ENCODE data around the gene DUSP16.
A peak's percentile ranks its signal among the peaks of the same experiment; 100 is the strongest.
"Not testable (repeated sequence)": the region's sequence is repeated elsewhere in the genome, so short reads cannot be mapped to it uniquely, and the experiment has no call there.

DUSP16 gene

GRCh38 chr12:12488823-12489550 is 73.7 kb downstream of the DUSP16 start:
- no peak for DNase-seq

DNA sequence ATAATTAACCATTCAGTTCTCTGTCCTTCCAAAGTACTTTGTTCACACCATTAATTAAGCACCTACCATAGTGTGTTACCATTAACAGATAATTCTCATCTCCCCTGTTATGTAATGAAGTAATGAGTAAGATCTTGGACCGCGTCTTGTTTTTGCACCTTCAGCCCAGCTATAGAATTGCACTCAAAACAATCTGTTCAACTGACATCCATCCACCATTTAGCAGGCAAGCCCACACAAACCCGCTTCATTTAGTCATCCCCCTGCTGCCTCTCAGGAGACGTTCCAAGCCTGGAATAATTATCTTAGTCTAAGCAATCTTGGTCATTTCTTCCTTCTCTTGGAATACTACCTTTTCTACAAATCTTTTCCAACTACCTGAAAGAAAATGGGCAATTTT is 74.4 kb downstream of the DUSP16 start:
- DNase-seq, result no peak

GRCh38 chr12:12487490-12487889 is 75.2 kb downstream of the DUSP16 start:
- no peak for DNase-seq

DNA sequence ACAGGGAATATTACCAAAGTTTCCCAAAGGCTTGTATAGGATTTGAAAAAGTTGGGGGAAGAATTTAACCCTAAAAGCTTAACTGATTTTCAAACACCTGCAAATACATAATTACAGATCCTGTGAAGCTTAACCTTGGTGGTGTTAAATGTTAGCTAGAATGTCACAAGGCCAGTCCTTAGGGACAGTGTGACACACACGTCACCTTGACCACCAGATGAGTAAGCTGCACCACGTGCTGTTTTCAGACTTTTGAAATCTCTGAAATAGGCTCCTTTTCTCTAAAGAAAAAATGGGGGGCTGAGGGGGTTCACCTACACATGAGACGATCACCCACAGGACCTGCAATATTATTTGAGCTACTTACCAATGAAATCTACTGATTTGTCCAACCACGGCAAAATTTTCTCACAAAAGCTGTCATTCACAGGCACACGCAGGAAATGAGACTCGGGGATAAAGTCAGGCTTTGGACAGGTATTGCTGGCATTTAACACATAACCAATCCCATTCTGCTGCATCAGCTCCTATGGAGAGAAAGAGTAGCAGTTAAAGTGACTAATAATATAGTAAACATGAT is 75.9 kb downstream of the DUSP16 start:
- DNase-seq, result no peak

- DNase-seq, result peak; percentile 39
Measured at GRCh38 chr12:12483438-12483837, 79.2 kb downstream of the DUSP16 start.

GRCh38 chr12:12482959-12483358 is 79.7 kb downstream of the DUSP16 start:
- no peak for DNase-seq

DNA sequence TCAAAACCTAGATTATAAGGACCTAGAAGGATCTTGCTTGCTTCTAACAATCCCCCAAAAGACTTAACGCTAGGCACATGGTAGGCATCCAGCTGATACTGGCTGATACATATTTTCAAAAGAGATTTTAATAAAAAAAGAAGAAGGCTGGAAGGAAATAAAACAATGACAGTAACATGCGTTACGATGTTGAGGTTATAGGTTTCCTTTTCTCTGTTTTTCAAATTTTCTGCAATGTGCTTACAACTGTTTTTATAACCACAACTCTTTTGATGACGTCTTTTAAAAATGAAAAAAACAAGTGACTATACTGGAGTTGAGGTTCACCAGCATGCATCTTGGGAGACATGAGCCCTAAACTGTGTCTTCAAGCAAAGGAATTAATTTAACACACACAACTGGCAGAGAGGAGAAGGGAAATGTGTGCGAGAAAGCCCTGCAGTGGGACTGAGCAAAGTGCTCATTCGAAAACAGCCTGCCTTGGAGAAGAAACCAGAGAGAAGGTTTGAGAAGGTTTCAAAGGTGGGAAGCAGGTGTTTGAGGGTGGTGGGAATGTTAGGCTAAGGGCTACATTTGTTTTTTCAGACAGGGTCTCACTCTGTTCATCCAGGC is 80.4 kb downstream of the DUSP16 start:
- peak; percentile 86 for DNase-seq

- peak; percentile 65 for DNase-seq
Measured at GRCh38 chr12:12481631-12482030, 81.0 kb downstream of the DUSP16 start.

- DNase-seq, result no peak
Measured at GRCh38 chr12:12480074-12480473, 82.6 kb downstream of the DUSP16 start.

DNA sequence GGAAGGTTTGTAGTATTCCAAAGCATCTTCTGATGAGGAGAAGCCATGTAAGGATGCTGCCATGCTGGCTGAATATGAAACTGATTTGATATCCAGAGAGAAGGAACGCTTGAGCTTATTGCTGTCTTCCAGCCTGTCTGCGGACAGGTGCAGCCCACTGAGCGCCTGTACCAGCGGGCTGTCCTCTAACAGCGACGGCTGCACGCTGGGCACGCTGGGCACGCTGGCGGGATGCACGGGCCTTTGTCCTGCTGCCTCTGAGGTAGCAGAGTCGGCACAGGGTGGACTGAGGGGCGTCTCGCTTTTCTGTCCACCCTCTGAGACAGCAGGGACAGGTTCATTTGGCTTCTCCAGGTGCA is 85.2 kb downstream of the DUSP16 start:
- DNase-seq, result no peak

- DNase-seq, result no peak
Measured at GRCh38 chr12:12476857-12477531, 85.7 kb downstream of the DUSP16 start.

GRCh38 chr12:12474931-12475795 is 87.5 kb downstream of the DUSP16 start:
- DNase-seq, result peak; percentile 92

- peak; percentile 60 for DNase-seq
Measured at GRCh38 chr12:12474471-12474928, 88.2 kb downstream of the DUSP16 start.

- DNase-seq, result no peak
Measured at GRCh38 chr12:12473223-12473622, 89.4 kb downstream of the DUSP16 start.

DNA sequence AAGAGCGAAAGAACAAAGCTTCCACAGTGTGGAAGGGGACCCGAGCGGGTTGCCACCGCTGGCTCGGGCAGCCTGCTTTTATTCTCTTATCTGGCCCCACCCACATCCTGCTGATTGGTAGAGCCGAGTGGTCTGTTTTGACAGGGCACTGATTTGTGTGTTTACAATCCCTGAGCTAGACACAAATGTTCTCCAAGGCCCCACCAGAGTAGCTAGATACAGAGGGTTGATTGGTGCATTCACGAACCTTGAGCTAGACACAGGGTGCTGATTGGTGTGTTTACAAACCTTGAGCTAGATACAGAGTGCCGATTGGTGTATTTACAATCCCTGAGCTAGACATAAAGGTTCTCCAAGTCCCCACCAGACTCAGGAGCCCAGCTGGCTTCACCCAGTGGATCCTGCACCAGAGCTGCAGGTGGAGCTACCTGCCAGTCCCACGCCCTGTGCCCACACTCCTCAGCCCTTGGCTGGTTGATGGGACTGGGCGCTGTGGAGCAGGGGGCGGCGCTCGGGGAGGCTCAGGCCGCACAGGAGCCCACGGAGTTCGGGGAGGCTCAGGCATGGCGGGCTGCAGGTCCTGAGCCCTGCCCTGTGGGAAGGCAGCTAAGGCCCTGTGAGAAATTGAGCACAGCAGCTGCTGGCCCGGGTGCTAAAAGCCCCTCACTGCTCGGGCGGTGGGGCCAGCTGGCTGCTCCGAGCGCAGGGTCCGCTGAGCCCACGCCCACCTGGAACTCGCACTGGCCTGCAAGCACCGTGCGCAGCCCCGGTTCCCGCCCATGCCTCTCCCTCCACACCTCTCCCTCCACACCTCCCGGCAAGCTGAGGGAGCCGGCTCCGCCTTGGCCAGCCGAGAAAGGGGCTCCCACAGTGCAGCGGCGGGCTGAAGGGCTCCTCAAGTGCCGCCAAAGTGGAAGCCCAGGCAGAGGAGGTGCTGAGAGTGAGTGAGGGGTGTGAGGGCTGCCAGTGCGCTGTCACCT is 90.4 kb downstream of the DUSP16 start:
- not testable (repeated sequence) for DNase-seq

DNA sequence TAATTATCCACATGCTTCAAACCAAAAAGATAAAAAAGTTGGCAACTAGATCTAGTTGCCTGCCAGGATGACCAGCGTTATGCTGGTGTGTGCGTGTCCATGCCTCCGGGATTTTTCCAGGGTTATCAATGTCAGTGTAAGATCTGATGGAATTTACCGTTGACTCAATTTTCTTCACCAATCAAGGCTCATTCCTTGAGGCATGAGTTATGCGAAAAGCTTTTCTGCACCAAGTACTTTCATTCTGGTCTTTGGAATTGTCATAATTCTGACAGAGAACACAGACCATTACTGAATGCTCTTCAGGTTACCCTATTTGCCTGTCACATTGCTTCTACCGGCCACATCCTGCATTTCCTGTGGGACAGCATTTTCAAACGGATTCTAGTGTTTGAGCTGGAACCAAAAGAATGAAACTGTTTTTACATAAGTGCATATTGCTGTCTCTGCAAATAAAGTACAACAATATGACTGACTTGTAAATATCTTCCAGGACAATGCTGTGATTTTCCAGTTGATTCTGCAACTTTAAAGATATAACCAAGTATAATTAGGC is 91.8 kb downstream of the DUSP16 start:
- no peak for DNase-seq

GRCh38 chr12:12469386-12469785 is 93.3 kb downstream of the DUSP16 start:
- DNase-seq, result no peak

- DNase-seq, result no peak
Measured at GRCh38 chr12:12468575-12468974, 94.1 kb downstream of the DUSP16 start.

GRCh38 chr12:12467688-12468261 is 94.9 kb downstream of the DUSP16 start:
- DNase-seq, result peak; percentile 80

- DNase-seq, result peak; percentile 55
Measured at GRCh38 chr12:12467264-12467663, 95.4 kb downstream of the DUSP16 start.

GRCh38 chr12:12466157-12466556 is 96.5 kb downstream of the DUSP16 start:
- DNase-seq, result peak; percentile 90
